HuH-7.5 (cell line): ENCODE data around the gene FOXO3B.
"Not testable (repeated sequence)": the region's sequence is repeated elsewhere in the genome, so short reads cannot be mapped to it uniquely, and the experiment has no call there.

Source experiments
- DNase-seq: peaks from one replicate; pipeline ENCODE4 v3.0.0; 2011; ENCODE audit warnings: low spot score

The FOXO3B gene

GRCh38 chr17:18681767-18682571, at the start of gene FOXO3B:
FOXO3B (minus strand) TSS chr17:18682314; CDS start chr17:18681651, 663 bp downstream.
- peak; percentile 11 for DNase-seq

GRCh38 chr17:18723509-18723908, 41.4 kb upstream of the FOXO3B start:
- DNase-seq = not testable (repeated sequence)

- not testable (repeated sequence) for DNase-seq
Measured at GRCh38 chr17:18722612-18723011, 40.5 kb upstream of the FOXO3B start.

- DNase-seq = not testable (repeated sequence)
Measured at GRCh38 chr17:18721775-18722547, 39.8 kb upstream of the FOXO3B start.

DNA sequence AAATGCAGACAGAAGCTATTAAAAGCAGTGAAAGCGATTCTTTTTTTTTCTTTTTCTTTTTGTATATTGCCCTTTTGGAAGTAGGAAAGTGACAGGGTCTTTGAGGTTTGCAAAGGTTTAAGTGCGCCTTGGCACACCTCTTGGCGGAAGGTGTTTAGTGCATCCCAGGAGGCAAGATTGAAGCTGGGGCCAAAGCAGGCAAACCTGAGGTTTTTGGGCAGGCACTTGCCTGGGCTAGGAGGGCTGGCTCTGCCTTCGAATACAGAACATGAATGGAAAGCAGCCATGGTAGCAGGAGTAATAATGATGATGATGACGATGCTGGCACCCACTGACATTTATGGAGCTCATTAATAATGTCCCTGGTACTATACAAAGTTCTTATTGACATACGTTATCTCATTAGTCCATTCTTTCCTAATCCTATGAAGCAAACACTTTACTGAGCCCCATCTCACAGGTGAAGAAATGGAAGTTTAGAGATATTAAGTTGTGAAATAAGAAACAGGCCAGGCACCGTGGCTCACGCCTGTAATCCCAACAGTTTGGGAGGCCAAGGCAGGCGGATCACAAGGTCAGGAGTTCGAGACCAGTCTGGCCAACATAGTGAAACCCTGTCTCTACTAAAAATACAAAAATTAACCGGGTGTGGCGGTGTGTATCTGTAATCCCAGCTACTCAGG, 37.5 kb upstream of the FOXO3B start:
- DNase-seq = not testable (repeated sequence)

DNA sequence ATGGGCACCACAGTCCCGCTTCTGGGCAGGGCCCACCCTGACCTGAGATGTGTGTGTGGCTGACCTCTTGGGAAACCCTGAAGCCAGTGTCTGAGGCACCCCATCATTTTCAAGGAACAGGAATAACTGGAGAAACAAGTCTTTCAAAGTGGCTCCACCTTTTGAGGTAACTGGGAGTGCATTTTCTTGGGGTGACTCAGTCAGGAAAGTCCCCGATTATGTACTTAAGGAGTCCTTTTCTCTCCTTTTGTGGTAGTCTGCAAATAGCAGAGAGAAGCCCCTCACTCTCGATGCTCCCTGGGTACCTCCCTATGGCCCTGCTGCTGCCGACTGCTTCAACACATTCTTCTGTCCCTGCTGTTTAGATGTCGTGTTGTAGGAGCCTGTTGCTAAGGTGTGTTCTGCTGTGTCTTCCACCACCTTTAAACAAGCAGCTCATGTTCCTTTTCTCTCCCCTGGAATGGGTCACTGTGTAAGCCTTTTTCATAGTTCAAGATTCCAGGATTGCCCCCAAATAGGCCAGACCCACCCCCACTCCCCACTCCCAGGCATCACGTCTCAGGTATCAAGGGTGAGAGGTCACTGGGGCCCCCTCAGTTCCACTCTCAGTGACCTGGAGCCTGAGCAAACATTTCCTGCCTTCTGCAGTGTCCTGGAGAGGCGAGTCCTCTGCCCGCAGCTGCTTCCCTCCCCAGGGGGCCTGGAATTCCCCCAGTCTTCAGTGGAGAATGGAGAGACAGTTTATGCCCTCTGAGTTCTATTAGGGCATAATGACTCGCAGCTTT, 36.7 kb upstream of the FOXO3B start:
- DNase-seq = not testable (repeated sequence)

DNA sequence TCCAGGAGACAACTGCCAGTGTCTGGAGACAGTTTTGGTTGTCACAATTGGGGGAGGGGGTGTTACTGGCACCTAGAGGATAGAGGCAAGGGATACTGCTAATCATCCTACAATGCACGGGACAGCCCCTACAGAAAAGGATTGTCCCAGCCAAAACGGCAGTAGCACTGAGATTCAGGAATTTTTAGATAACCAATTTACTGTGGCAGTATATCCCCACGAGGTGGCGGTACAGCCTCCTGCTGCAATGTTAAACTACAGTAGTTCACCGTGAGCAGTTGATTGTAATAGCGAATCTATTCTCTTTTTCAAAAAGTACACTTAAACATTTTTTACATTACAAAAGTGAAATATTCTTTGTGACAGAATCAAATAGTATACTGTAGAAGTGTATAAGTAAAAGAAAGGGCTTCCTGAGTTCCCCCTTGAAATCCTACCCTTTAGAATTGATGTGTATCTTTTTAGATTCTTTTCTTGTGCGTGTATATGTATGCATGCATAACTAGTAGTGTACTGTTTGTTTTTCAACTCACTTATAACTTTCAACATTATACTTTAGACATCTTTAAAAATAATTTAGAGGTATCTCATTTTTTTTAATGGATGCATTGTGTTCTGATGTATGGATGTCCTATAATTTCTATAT, 30.4 kb upstream of the FOXO3B start:
- DNase-seq = not testable (repeated sequence)

- DNase-seq = not testable (repeated sequence)
Measured at GRCh38 chr17:18708215-18708614, 26.1 kb upstream of the FOXO3B start.

GRCh38 chr17:18705955-18706354, 23.8 kb upstream of the FOXO3B start:
- not testable (repeated sequence) for DNase-seq

- not testable (repeated sequence) for DNase-seq
Measured at GRCh38 chr17:18698473-18699103, 16.5 kb upstream of the FOXO3B start.

GRCh38 chr17:18695143-18695542, 13.0 kb upstream of the FOXO3B start:
- DNase-seq = not testable (repeated sequence)

GRCh38 chr17:18682668-18683067, 554 bp upstream of the FOXO3B start:
- not testable (repeated sequence) for DNase-seq

GRCh38 chr17:18677381-18677780, 4.7 kb downstream of the FOXO3B start:
- DNase-seq = not testable (repeated sequence)

- DNase-seq = not testable (repeated sequence)
Measured at GRCh38 chr17:18676928-18677327, 5.2 kb downstream of the FOXO3B start.

DNA sequence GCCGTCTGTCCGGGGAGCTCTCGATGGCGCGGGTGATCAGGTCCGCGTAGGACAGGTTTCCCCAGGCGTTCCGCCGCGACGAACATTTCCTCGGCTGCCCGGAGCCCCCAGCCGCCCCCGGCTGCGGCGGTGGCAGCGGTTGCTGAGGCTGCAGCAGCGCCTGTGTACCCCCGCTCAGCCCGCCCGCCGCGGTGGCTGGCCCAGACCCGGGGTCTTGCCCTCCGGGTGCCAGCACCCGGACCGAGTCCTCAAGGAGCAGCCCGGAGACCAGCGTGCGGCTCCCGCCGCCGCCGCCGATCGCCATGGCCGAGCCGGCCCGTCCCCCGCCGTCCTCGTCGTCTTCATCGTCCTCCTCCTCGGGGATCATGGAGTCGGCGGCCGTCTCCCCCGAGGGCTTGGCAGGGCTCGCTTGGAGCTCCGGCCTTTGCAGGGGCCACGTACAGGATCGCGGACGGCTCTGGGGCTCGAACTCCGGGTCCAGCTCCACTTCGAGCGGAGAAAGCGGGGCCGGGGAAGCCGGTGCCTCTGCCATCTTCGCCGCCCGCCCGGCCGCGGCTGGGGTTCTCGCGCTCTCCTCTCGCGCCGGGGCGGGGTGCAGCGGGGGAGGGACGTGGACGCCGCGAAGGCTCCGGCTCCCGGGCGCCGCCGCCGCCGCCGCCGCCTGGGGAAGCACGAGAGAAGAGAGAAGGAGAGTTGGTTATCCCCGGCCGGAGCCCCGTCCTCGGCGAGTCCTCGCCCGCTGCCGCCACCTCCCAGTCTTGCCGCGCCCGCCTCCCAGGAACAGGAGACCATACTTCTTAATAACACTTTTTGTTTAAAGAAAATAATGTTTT, 9.5 kb downstream of the FOXO3B start:
- DNase-seq = not testable (repeated sequence)

- not testable (repeated sequence) for DNase-seq
Measured at GRCh38 chr17:18668625-18669024, 13.5 kb downstream of the FOXO3B start.

DNA sequence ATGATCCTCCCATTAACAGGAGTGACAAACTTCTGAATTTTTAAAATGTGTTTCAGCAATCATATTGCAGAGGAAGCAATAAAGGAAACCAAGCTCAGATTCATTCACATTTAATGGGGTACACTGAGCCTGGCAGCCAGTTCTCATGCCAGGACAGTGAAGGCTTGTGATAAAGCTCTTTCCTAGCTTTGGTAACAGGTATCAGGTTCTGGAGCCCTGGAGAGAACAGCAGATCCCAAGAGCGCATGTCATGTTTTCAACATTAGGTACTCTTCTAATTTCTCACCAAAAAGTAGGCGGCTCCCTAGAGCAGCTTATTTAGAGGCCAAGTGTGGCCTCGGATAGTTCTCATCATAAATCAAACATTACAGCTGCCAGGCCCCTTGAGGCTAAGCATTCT, 14.6 kb downstream of the FOXO3B start:
- not testable (repeated sequence) for DNase-seq

DNA sequence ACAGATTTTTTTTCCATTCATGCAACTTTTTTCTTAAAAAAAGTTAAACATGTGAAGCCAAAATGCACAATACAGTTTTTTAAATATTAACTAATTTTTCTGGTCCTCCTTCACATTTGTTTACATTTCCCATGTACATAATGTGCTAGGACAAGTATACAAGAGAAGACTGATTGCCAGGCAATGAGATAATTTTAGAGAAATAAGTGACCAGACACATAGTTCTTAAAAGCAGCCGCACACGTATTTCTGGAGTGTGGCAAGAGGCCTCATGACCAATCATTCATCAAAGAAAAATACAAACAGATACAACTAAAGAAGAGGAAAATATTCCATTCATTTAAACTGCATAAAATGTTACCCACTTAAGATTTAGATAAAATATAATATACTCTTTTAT, 15.8 kb downstream of the FOXO3B start:
- DNase-seq = not testable (repeated sequence)

DNA sequence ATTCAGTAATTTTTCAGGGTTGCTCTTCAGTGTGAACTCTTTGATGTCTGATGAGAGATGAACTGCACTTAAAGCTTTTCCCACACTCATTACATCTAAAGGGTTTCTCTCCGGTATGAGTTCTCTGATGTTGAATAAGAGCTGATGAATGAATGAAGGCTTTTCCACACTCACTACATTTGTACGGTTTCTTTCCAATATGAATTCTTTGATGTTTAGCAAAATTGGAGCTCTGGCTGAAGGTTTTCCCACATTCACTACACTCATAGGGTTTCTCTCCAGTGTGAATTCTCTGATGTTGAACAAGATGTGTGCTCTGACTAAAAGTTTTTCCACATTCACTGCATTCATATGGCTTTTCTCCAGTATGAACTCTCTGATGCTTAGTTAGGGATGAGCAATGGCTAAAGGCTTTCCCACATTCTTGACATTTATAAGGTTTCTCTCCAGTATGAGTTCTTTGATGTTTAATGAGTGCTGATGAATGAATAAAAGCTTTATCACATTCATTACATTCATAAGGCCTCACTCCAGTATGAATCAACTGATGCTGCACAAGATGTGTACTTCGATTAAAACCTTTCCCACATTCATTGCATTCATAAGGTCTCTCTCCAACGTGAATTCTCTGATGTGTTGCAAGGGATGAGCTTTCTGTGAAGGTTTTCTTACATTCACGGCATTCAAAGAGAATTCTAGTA, 20.0 kb downstream of the FOXO3B start:
- DNase-seq = not testable (repeated sequence)
